H1 (cell line): ENCODE data around the gene ALOX5AP. TPM values are rescaled to one million over a fixed set of nuclear protein-coding genes. Genes with fewer than 3 reads are reported as not detected.

ENCODE experiments used
- CTCF ChIA-PET: fragments of 300-600 bp; sonication (Branson Sonifier 250); formaldehyde crosslinking; loops from one replicate; lab custom pipeline; 2021; ENCODE audit not compliant: partially characterized antibody; lab: Charles Lee
- POLR2A ChIA-PET: fragments of 300-600 bp; sonication (Branson Sonifier 250); formaldehyde crosslinking; loops from one replicate; lab custom pipeline; 2021; ENCODE audit warnings: inconsistent platforms; ENCODE audit not compliant: partially characterized antibody; lab: Charles Lee
- DNase-seq, 2 experiments: peaks; one replicate each; pipeline versions ENCODE4 v3.0.0 to v3.0.0-alpha.2; 2010 to 2022; ENCODE audit warnings: low spot score in 2 of 2, low read depth in 1 of 2, mixed read lengths in 1 of 2
- FAIRE-seq: peaks from 2 replicates; lab custom pipeline; 2011; peaks lifted over from hg19 to GRCh38; lab: Jason Lieb, UNC
- H2AFZ ChIP-seq: 2 replicates; pipeline ENCODE4 v1.8.1; 2012; ENCODE audit warnings: low read length, inconsistent platforms
- H2AK5ac ChIP-seq: 2 replicates; pipeline ENCODE4 v1.6.1; 2013; ENCODE audit warnings: low read depth, low read length
- H2BK120ac ChIP-seq: replicated peaks from 2 replicates; pipeline ENCODE3; 2013; ENCODE audit warnings: low read depth, low read length, inconsistent platforms
- H2BK12ac ChIP-seq: 2 replicates; pipeline ENCODE4 v1.6.1; 2013; ENCODE audit warnings: low read depth, low read length
- H2BK15ac ChIP-seq: 2 replicates; pipeline ENCODE4 v1.6.1; 2013; ENCODE audit warnings: low read length
- H2BK20ac ChIP-seq: 2 replicates; pipeline ENCODE4 v1.6.1; 2013; ENCODE audit warnings: low read length
- H2BK5ac ChIP-seq: 2 replicates; pipeline ENCODE4 v1.6.1; 2013; ENCODE audit warnings: low read depth, low read length
- H3K14ac ChIP-seq: 2 replicates; pipeline ENCODE4 v1.6.1; 2013; ENCODE audit warnings: inconsistent platforms; ENCODE audit not compliant: insufficient read length
- H3K18ac ChIP-seq: 2 replicates; pipeline ENCODE4 v1.6.1; 2013; ENCODE audit warnings: low read length; ENCODE audit errors: extremely low read depth
- H3K23ac ChIP-seq: 2 replicates; pipeline ENCODE4 v1.6.1; 2013; ENCODE audit warnings: inconsistent platforms; ENCODE audit not compliant: insufficient read length
- H3K23me2 ChIP-seq: 2 replicates; pipeline ENCODE4 v1.6.1; 2013; ENCODE audit warnings: low read depth, low read length
- H3K27ac ChIP-seq: 2 replicates; pipeline ENCODE4 v1.6.1; 2011; ENCODE audit warnings: low read depth, low read length, inconsistent platforms
- H3K27me3 ChIP-seq, 4 experiments: replicated peaks in 1 of 4; 1 replicate in 1 of 4; 2 replicates in 3 of 4; pipeline versions ENCODE4 v1.6.1 to v1.8.1; 2011 to 2013; ENCODE audit warnings: low read length in 3 of 4, mild to moderate bottlenecking in 3 of 4, inconsistent platforms in 2 of 4, mixed read lengths in 2 of 4, moderate library complexity in 1 of 4; ENCODE audit not compliant: control insufficient read depth in 3 of 4, insufficient read depth in 3 of 4; ENCODE audit errors: extremely low read depth in 1 of 4
- H3K36me3 ChIP-seq, 4 experiments: 2 replicates each; pipeline versions ENCODE4 v1.6.1 to v1.8.1; 2011 to 2013; ENCODE audit warnings: mild to moderate bottlenecking in 4 of 4, low read length in 3 of 4, moderate library complexity in 2 of 4, control low read depth in 1 of 4, inconsistent platforms in 1 of 4; ENCODE audit not compliant: insufficient read depth in 4 of 4, control insufficient read depth in 2 of 4
- H3K4ac ChIP-seq: replicated peaks from 2 replicates; pipeline ENCODE3; 2013; ENCODE audit warnings: low read length, low read depth, mixed read lengths, inconsistent platforms; ENCODE audit not compliant: insufficient read length
- H3K4me1 ChIP-seq, 4 experiments: replicated peaks in 1 of 4; 1 replicate in 1 of 4; 2 replicates in 3 of 4; pipeline versions ENCODE4 v1.6.1 to v1.8.1; 2011 to 2013; ENCODE audit warnings: low read length in 3 of 4, inconsistent platforms in 2 of 4, mixed read lengths in 1 of 4; ENCODE audit not compliant: insufficient read depth in 4 of 4, control insufficient read depth in 3 of 4
- H3K4me2 ChIP-seq, 2 experiments: 2 replicates each; pipeline versions ENCODE4 v1.6.1 to v1.8.1; 2011 to 2013; ENCODE audit warnings: low read depth in 2 of 2, low read length in 2 of 2, control low read depth in 1 of 2, inconsistent platforms in 1 of 2, mild to moderate bottlenecking in 1 of 2; ENCODE audit not compliant: insufficient read depth in 1 of 2
- H3K4me3 ChIP-seq, 4 experiments: fragments of 200-600, 300-600 bp in 1 of 4; sonication (generic), shearing (Covaris generic), sonication (Bioruptor Twin) in 1 of 4; 2 replicates each; pipeline versions ENCODE4 v1.5.1 to v1.8.1; 2011 to 2016; ENCODE audit warnings: low read length in 4 of 4, low read depth in 3 of 4, control low read depth in 2 of 4, inconsistent platforms in 2 of 4, mild to moderate bottlenecking in 2 of 4, mixed read lengths in 1 of 4, moderate library complexity in 1 of 4; ENCODE audit not compliant: insufficient read depth in 2 of 4; ENCODE audit errors: extremely low read depth in 1 of 4
- H3K56ac ChIP-seq: replicated peaks from 2 replicates; pipeline ENCODE3; 2013; ENCODE audit warnings: low read depth, mild to moderate bottlenecking, mixed read lengths, low read length, inconsistent platforms; ENCODE audit not compliant: insufficient read length
- H3K79me1 ChIP-seq: 2 replicates; pipeline ENCODE4 v1.6.1; 2013; ENCODE audit warnings: low read depth, low read length, control low read depth
- H3K79me2 ChIP-seq, 2 experiments: 2 replicates each; pipeline versions ENCODE4 v1.6.1 to v1.8.1; 2012 to 2013; ENCODE audit warnings: low read length in 2 of 2, mild to moderate bottlenecking in 2 of 2, inconsistent platforms in 1 of 2; ENCODE audit not compliant: insufficient read depth in 2 of 2, control insufficient read depth in 1 of 2
- H3K9ac ChIP-seq, 4 experiments: replicated peaks in 1 of 4; 1 replicate in 1 of 4; 2 replicates in 3 of 4; pipeline versions ENCODE4 v1.6.1 to v1.8.1; 2011 to 2013; ENCODE audit warnings: low read depth in 3 of 4, low read length in 3 of 4, control low read depth in 2 of 4, mild to moderate bottlenecking in 2 of 4, moderate library complexity in 2 of 4, inconsistent platforms in 1 of 4; ENCODE audit errors: extremely low read depth in 1 of 4
- H3K9me3 ChIP-seq, 2 experiments: 2 replicates each; pipeline versions ENCODE4 v1.6.1 to v1.8.1; 2012 to 2013; ENCODE audit warnings: mild to moderate bottlenecking in 2 of 2, moderate library complexity in 2 of 2, control low read depth in 1 of 2, inconsistent platforms in 1 of 2, low read depth in 1 of 2, low read length in 1 of 2, mixed read lengths in 1 of 2; ENCODE audit not compliant: insufficient read depth in 2 of 2
- H4K20me1 ChIP-seq, 2 experiments: replicated peaks in 1 of 2; 2 replicates each; pipeline versions ENCODE3 to v1.8.1; 2011 to 2013; ENCODE audit warnings: inconsistent platforms in 2 of 2, low read length in 2 of 2, mild to moderate bottlenecking in 1 of 2; ENCODE audit not compliant: insufficient read depth in 2 of 2, control insufficient read depth in 1 of 2
- H4K5ac ChIP-seq: 2 replicates; pipeline ENCODE4 v1.6.1; 2013; ENCODE audit warnings: low read length, low read depth, mixed read lengths, inconsistent platforms; ENCODE audit not compliant: insufficient read length
- H4K8ac ChIP-seq: 2 replicates; pipeline ENCODE4 v1.8.0; 2013; ENCODE audit warnings: mild to moderate bottlenecking, moderate library complexity, low read length, inconsistent platforms; ENCODE audit not compliant: insufficient read depth; ENCODE audit errors: extremely low read depth
- H4K91ac ChIP-seq: replicated peaks from 2 replicates; pipeline ENCODE3; 2013; ENCODE audit warnings: low read length, mixed read lengths, inconsistent platforms; ENCODE audit not compliant: insufficient read length
- BCL11A ChIP-seq, 2 experiments: IDR thresholded peaks; one replicate each; pipeline ENCODE4 v1.6.1; 2011; ENCODE audit warnings: low read depth in 2 of 2, low read length in 2 of 2, mild to moderate bottlenecking in 2 of 2
- CEBPB ChIP-seq: IDR thresholded peaks from 2 replicates; pipeline ENCODE4 v1.6.1; 2012; ENCODE audit warnings: low read depth, low read length
- CTBP2 ChIP-seq: IDR thresholded peaks from 2 replicates; pipeline ENCODE4 v1.7.0; 2011; ENCODE audit warnings: borderline replicate concordance, mild to moderate bottlenecking, moderate library complexity, mixed read lengths, low read length; ENCODE audit not compliant: insufficient read depth, insufficient read length
- GTF2F1 ChIP-seq: IDR thresholded peaks from 2 replicates; pipeline ENCODE4 v1.6.1; 2012; ENCODE audit warnings: low read depth, low read length, improper control_type of control experiment, borderline replicate concordance
- KDM4A ChIP-seq: IDR thresholded peaks from one replicate; pipeline ENCODE4 v1.7.1; 2012; ENCODE audit warnings: low read depth, mild to moderate bottlenecking, moderate library complexity, low read length, inconsistent platforms; ENCODE audit not compliant: severe bottlenecking
- NANOG ChIP-seq: IDR thresholded peaks from 2 replicates; pipeline ENCODE4 v1.6.1; 2011; ENCODE audit warnings: low read length, low read depth, mild to moderate bottlenecking, inconsistent platforms; ENCODE audit not compliant: insufficient read depth, poor library complexity, severe bottlenecking
- WGBS, 2 experiments: shearing (Covaris generic) in 1 of 2; methylation state at CpG; one replicate each; pipeline versions ENCODE4 v1.1.6 to v1.1.7; 2013 to 2015; ENCODE audit warnings: low lambda C conversion rate in 2 of 2, mixed read lengths in 2 of 2, inconsistent platforms in 1 of 2, low coverage in 1 of 2, missing lambda C conversion rate in 1 of 2; ENCODE audit not compliant: insufficient replicate concordance in 2 of 2, insufficient coverage in 1 of 2, insufficient read length in 1 of 2; ENCODE audit errors: extremely low coverage in 1 of 2, missing lambda C conversion rate in 1 of 2; 5-methylcytosine and 5-hydroxymethylcytosine counted together
- polyA plus RNA-seq, 7 experiments: library from polyadenylated mRNA; depleted of rRNA in 3 of 7; stranded (reverse) in 5 of 7; unstranded in 2 of 7; fragments of >200 nt in 5 of 7; fragments of 200-250 nt in 2 of 7; gene quantifications; 1 replicate in 5 of 7; 2 replicates in 1 of 7; 4 replicates in 1 of 7; pipeline versions ENCODE4 v1.2.1 to v1.2.3, GENCODE V29; 2011 to 2013; ENCODE audit warnings: missing spikeins in 2 of 7, mixed read lengths in 2 of 7
- total RNA-seq: library from RNA; stranded (reverse); fragmentation: NEBNext Ultra II Directional; extraction: Animal tissue kit (Norgen Biotek cat#: 25700); gene quantifications from 2 replicates; pipeline ENCODE4 v1.2.1, GENCODE V29; 2021

ALOX5AP gene
- total and polyA plus RNA-seq, 2 of the 8 experiments (the other 6 are each of a cell fraction or from before 2014, with no cell fraction given) = not detected

DNA sequence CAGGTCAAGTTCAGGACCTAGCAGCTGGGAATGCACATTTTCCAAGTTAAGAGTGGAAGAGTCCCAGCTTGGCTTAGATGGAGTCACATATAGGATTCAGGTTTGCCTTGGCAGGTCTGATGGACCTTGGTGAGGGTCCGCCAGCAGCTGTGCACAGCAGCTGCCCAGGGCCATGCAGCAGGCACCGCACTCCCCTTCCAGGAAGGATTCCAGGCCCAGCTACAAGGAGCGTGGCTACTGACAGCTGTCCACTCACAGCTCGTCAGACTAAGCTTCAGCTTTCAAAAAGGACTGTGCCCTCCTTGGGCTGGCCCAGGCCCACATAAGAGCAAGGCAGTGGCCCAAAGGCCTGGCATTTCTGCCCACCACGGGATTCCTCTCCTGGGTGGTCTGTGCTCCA, 68.4 kb downstream of the ALOX5AP start:
- no peaks in the 10 kb centered on the region for H3K79me2 ChIP-seq
- H2BK20ac ChIP-seq = no peak overlapping the region
- POLR2A ChIA-PET = no interaction called here
- H3K9ac ChIP-seq = no peak overlapping the region
- H3K56ac ChIP-seq = no peak overlapping the region
- no peak overlapping the region for H4K8ac ChIP-seq
- H4K20me1 ChIP-seq = no peaks in the 10 kb centered on the region
- H3K4me2 ChIP-seq = no peak overlapping the region
- no peak overlapping the region for H2AK5ac ChIP-seq
- no peak overlapping the region for H3K14ac ChIP-seq
- H2BK15ac ChIP-seq = 0 out of 2 replicates have a peak overlapping the region, but pooled peaks have one; percentile 31
- 0 out of 2 replicates have a peak overlapping the region, but pooled peaks have one; percentile 16 for H2BK5ac ChIP-seq
- H3K36me3 ChIP-seq = no peaks in the 10 kb centered on the region
- no peak overlapping the region for H3K4ac ChIP-seq
- FAIRE-seq (no peak), DNase-seq (no peak)
- no peak overlapping the region for H3K4me3 ChIP-seq
- H2AFZ ChIP-seq = no peak overlapping the region
- H3K27me3 ChIP-seq = peaks cover 0 to 3% (median 0%) of the 10 kb centered on the region in 4 experiments; a peak in 1 of 7 replicates
- no peak overlapping the region for H3K27ac ChIP-seq
- TF ChIP-seq GTF2F1 = no peak
- no peak for TF ChIP-seq KDM4A
- no peak for TF ChIP-seq BCL11A (IDR thresholded peaks at IDR 0.05; ENCODE audit: low read depth in 2 of 2, low read length in 2 of 2)
- TF ChIP-seq NANOG = no peak
- no peak for TF ChIP-seq CTBP2
- TF ChIP-seq CEBPB = no peak
- no peaks in the 10 kb centered on the region for H3K79me1 ChIP-seq
- no peak overlapping the region for H3K18ac ChIP-seq
- no peak overlapping the region for H4K5ac ChIP-seq
- WGBS, 2 experiments = 94% methylated on average over 5 of the region's 5 CpGs; no CpG with 5 or more reads in 1 of the 2 experiments
- H2BK120ac ChIP-seq = no peak overlapping the region
- CTCF ChIA-PET = interaction anchor here (0.9 to 4.4 kb wide), 24 partner anchors 9 to 383 kb away, joined by 3 to 29 read pairs (median 6); no protein-coding TSS in a partner anchor
- H2BK12ac ChIP-seq = 0 out of 2 replicates have a peak overlapping the region, but pooled peaks have one; percentile 3
- no peak overlapping the region for H4K91ac ChIP-seq
- no peak overlapping the region for H3K23ac ChIP-seq
- H3K23me2 ChIP-seq = no peaks in the 10 kb centered on the region
- H3K4me1 ChIP-seq = peaks cover 0 to 5% (median 2%) of the 10 kb centered on the region in 4 experiments; a peak in 4 of 7 replicates
- no peaks in the 10 kb centered on the region for H3K9me3 ChIP-seq
